GM18909 (cell line): ENCODE results near the gene PNPLA1.

Experiments used
- ATAC-seq: cut with Tn5 transposase; IDR thresholded peaks from one replicate; pipeline ENCODE4 v1.9.1; 2021; ENCODE audit warnings: mild to moderate bottlenecking; ENCODE audit not compliant: unreplicated experiment, poor library complexity

The PNPLA1 gene

DNA sequence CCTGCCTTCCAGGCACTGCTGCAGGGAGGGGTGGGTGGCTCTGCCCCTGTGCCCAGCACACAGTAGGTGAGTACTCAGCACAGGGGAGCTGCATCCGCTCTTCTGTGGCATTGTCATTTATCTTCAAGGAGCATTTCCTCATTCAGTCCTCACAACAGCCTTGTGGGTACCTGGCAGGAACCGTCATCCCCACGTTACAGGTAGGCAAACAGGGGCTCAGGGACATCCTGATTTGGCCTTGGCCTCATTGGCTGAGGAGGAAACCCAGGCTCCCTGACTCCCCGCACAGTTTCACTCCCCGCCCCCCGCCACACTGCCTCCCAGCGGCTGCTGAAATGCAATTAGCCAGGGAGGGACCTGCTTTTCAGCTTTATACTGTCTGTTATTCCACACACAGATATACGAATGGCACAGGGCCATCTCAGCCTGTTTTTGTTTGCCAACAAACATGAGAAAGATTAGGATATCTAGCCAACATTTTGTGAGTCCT lies 24.2 kb upstream of the PNPLA1 start:
- no peak for ATAC-seq

DNA sequence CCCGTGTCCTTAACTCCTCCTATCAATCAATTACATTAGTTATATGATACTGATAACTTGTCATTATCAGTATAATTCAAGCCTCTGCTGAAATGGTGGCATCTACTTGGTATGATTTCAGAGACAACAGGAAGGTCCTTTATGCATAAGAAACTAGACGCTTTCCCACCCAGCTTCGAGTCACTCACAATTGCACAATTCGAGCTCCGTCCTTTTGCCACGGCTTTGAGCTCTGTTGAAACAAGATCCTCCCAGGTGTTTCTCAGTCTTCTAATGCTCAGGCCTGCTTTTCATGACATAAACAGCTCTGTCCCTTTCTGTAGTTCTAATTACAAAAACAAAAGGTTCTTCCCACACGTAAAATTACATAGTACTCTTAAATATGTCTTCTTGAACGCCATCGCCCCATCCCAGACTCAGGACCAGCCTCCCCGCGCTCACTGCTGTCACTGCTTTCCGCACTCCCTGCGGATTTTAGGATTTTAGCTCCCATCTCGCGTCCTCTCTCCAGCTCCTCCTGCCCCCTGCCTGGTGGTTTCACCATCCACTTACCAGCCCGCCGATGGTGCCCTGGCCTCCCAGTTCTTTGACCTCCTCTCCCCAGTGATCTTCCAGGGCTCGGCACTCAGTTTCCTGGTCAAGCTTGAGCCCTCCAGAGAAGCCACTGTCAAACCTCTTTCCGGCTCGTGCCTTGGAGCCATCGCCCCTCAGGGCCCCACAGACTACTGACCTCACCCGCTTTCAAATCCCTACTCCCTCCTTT lies 23.2 kb upstream of the PNPLA1 start:
- ATAC-seq, result no peak

DNA sequence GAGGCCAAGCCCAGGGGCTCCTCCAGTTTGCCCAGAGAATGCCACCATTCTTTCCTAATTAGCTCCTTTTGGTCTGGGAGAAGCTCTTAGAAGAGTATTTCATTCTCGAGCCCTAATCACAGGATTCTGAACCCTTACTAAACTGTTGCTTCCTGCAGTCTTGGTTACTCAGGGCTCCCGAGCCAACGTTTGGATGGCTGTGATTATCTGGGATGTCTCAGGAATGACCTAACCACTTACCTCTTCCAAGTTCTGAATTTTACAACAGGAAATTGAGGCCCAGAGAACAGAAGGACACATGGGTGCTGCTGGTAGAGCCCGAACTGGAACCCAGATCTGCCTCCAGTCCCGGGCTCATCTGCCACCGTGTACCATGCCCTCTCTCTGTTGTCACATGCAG lies 22.2 kb upstream of the PNPLA1 start:
- ATAC-seq, result no peak

DNA sequence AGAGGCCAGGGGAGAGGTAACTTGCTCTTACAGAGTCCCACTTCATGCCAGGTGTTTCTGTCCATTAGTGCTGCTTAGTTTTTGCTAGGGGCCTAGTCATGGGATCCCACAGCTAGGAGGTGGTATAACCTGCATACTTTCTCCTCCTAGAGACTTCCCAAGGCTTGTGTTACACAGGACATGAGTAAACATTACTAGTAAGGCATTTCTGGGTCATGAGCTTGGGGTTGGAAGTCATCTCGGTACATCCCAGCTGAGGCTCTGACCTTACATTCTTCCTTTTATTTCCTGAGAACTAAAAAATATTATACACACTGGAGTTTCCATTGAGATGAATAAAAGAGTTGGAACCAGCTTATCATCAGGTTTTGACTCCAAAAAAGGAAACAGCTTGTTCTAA lies 20.9 kb upstream of the PNPLA1 start:
- no peak for ATAC-seq

DNA sequence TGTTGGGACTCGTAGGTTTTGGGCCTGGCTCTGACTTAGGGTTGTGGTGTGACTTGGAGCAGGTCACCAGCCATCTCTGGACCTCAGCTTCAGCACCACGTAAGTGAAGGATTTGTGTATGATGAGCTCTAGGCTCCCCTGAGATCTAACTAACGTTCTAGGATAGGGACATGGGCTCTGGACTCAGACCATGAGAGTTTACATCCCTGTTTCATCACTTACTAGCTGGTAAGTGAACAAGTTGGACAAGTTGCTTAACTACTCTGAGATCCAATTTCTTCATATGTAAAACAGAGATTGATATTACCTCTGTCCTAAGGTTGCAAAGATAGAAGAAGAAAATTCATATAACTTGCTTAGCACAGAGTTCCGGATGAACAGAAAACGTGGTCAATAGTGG lies 20.3 kb upstream of the PNPLA1 start:
- no peak for ATAC-seq

DNA sequence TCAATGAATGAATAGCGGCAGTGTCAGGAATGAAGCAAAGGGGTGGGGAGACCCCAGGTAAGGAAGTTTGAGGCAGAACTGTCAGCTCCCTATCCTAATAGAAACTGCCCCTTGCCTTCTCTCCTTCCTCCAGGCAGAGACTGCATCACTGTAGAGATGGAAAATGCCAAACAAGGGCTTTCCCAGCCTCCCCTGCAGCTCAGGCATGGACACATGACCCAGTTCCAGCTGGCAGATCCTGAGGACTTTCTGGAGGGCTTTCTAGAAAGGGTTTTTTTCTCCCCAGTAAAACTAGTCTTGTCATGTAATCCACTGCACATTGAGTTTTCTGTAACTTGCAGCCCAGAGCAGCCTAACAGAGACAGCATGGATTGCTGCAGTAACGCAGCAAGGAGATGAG lies 17.9 kb upstream of the PNPLA1 start:
- no peak for ATAC-seq

DNA sequence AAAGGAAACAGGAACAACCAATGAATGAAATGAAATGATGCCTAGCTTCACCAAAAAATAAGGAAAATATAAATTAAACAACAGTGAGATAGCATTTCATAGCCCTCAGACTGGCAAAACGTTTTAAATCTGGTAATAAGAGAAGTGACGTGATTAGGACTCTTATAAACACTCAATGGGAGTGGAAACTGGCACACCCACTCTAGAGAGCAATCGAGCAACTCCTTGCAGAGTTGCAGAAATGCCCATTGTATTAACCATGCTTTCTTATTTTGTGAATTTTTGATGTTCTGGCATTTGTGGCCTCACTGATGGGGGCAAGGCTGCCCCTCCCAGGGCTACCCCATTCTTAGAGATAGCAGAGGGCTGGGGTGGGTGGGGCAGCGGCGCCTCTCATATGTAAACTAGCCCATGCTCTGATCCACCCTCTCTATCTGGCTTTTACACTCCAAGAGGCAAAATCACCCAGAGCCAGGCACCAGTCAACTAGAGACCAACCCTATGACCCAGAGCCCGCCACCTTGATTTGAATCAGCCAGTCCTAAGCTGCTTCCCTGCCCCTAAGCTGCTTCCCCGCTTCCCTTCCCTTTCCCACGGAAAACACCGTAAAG lies 6.4 kb upstream of the PNPLA1 start:
- ATAC-seq, result no peak

DNA sequence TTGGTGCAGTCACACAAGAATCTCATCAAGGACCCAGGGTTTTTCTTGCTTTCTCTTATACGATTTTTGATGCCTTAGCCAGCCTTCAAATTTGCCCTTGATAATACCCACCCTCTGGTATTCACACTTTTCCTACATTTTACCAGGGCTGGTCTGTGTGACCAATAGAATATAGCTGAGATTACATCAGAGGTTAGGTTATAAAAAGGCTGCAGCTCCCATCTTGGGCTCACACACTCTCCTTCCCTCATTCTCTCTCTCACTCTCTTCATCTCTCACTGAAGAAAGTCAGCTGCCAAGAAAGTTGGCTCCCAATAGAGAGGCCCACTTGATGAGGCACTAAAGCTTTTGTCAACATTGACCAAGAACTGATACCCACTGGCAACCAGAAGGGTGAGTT lies 4.1 kb upstream of the PNPLA1 start:
- no peak for ATAC-seq

DNA sequence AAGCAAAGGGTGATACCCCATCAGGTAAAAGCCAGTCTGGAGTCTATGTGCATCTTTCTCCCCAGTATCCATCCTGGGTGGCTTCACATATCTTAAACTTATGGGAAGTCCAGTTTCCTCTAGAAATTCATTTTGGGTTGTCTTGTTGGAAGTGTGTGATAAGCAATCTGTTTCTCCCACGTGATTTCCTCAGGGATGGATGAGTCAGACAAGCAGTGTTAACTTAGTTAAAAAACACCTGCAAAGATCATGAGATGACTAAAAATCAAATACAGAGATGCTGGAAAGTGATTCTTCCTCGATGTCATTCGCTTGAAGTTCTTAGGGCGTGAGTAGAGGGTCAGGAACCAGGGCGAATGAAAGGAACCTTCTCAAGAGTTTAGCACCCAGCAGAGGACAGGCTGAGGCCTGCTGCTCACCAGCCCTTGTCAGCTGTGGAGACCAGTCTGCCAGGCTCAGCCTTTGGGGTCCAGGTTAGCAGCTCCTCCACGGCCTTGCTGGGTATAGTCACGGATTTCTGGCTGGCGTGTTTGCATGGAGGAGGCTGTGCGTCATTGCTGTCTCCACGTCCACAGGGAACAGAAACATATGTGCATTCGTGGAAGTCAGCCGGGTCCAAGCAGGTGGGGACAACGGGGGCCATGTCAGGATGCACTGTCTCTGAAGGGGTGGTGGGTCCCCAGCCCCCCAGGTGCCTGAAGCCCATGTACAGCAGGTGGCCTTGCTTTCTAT lies 2.8 kb upstream of the PNPLA1 start:
- ATAC-seq, result no peak

DNA sequence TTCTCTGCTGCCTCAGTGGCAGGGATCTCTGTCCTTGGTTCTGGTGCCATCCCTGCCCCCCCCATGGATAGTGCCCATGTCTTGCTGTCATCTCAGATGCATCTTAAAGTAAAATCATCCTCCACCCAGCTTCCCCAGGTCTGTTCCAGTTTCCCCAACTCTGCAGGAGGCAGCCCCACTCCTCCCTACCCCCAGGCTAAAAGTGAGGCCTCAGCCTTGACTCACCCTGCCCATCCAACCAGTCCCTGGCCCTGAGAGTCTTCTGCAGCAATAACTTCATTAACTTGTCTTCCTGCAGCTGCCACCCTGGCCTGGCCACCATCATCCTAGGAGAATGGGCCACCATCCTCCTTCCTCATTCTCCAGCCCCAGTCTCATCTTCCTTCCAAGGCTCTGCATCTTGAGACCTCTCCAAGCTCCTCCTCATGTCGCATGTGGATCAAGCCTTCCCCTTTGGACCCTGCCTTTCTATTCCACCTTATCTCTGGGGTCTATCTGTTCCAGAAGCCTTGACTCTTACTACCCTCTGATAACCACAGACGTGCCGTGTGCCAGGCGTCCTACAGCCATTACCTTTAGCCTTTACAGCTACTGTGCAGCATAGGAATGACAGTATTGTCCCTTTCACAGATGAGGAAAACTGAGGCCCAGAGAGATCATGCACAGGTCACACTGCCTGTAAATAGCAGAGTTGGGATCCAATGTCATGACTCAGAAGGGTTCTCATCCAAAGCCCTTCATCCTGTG lies 2.0 kb upstream of the PNPLA1 start:
- ATAC-seq, result no peak

DNA sequence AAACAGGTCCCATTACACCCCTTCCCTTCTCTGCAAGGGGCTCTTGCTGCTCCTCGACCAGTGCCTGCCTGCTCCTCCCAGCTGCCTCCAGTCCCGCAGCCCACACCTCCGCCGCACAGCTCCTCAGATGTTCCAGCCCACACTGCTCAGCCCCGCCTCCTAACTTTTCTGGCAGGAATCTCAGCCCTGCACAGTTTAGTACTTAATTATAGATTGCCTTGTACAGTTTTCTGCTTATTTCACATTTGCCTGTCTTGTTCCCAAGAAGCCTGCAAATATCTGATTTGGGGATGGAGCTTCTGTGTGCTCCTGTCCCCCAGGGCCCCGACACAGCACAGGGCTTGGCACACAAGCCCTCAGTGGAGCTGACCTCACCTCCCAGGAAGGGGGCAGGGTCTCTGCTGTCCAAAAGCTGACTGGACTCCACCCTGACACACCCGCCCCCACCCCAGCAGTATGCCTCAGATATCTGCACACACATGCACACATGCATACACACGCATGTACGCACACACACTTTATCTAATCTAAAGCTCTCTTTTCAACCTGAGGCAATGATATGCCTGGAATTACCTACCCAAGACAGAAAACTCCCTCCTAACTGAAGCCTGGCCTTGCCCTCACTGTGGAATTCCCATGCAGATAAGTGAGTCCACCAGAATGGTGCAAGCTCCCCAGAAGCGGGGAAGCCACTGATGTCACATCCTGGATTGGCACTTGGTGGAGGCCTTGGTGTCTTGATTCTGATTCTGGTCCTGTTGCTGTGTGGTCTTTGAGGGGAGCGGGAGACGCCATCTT lies 1.2 kb upstream of the PNPLA1 start:
- ATAC-seq, result no peak

DNA sequence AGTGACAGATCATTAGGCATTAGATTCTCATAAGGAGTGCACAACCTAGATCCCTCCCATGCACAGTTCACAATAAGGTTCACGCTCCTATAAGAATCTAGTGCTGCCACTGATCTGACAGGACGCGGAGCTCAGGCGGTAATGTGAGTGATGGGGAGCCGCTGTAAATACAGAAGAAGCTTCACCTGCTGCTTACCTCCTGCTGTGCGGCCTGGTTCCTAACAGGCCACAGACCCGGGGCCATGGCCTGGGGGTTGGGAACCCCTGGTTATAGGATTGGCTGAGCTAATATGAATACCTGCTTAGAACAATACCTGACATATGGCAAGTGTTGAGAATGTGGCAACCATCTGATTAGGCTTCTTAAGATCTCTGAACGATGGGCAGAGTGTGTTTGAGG lies 2.4 kb downstream of the PNPLA1 start:
- no peak for ATAC-seq

DNA sequence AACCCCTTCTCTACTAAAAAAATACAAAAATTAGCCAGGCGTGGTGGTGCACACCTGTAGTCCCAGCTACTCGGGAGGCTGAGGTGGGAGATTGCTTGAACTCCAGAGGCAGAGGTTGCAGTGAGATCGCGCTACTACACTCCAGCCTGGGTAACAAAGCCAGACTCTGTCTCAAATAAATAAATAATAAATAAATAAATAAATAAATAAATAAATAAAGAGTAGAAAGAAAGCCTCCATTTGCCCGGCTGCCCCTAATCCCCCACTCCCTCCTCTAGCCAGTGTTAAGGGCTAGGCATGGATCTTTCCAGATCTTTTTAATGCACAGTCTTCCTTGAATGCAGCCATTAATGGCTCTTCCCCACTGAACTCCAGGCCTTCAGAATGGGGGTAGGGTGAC lies 3.2 kb downstream of the PNPLA1 start:
- ATAC-seq, result no peak

DNA sequence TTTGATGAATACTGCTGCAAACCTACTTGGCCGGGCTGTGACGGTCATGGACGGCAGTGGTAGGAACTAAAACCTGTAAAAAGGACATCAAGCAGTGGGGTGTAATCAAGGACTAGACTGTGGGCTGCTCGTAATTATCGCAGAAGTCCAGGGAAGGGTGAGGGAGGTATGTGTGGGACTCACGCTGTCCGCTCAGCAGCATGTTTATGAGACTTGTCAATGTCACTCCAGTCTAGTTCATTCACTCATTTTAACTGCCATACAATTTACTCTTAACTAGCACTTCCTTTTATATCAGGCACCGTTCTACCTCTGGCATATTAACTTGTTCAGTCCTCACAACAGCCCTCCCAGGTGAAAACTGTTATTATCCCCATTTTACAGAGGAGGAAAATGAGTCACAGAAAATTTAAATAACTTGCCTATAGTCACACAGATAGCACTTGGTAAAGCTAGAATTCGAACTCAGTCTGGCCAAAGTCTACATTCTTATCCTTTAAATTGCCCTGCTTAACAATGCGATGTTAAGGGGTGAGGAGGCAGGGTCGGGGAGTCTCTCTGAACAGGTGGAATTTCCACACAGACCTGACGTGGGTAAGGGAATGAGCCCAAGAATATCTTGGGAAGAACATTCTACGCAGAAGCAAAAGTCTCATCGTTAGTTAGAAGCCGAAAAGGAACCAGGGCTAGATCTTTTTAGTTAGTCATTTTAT lies 4.1 kb downstream of the PNPLA1 start:
- no peak for ATAC-seq

DNA sequence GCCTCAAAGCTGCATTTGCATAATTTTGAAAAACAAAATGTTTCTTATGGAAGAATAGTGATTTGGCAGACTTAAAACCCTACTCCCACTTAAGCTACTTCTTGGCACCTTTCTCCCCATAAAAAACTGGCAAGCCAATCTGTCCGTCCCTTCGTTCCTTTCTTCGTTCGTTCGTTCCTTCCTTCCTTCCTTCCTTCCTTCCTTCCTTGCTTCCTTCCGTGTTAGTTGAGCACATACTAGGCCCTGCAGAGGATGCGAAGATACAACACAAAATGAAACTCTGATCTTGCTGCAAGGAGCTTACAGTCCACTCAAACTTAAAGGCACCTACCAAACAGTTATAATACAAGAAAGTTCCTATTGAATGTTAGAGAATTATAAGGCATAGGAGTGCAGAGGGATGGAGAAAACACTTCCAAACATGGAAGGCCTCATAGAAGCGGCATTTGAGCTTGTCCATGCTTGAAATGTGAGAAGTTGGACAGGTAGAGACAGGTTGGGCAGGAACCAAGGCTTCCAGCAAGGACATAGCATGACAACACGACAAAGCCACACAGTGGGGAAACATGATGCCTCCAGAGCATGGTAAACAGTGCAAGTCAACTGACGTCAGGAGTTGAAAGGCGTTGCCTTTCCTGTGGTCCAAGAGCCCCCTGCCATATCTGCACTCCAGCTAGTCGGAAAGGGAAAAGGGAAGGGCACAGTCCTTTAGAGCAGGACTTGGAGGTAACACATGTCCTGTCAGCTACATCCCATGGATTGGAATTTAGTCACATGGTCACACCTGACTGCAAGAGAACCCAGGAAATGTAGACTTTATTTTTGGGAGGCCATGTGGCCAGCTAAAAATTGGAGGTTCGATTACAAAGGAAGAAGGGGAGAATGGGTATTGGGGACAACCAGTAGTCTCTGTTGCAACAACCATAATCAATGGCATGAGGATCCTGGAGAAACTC lies 7.0 kb downstream of the PNPLA1 start:
- ATAC-seq, result no peak

DNA sequence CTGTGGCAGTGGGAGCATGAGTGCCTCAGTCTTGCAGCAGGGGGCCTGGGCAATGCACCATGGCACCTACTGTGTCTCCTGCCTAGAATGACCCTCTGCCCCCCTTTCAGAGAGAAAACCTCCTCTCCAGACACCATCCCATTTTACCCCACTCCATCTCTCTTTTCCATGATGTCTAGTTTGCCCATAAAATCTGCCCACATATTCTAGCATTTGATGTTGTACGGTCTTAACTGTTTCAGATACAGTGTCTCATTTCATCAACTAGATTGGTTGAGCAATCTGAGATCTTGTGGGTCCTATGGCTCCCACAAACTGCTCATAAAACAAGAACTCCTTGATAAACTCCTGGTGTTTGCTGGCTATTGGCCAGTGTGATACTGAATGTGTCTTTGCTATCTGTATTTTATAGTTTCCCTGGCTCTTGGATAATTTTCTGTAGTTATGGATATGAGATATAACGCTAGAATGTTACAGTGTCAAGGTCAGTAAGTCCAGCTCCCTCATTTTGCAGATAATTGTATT lies 8.1 kb downstream of the PNPLA1 start:
- no peak for ATAC-seq

DNA sequence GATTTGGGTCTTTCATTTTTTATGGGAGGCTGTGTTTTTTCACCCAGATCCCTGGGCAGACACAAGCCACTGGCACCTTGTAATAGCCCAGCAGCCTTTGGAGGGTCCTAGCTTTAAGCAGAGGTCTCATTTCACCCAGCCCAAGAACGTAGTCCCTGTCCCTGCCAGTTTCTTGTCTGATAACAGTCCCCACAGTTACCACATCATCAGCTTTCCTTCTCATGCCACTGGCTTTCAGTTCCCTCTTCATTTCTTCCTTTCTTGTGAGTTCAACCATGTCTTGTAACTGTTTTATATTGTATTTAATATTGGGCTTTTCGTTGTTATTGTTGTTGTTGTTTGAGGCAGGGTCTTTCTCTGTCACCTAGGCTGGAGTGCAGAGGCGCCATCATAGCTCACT lies 10.6 kb downstream of the PNPLA1 start:
- ATAC-seq, result no peak

DNA sequence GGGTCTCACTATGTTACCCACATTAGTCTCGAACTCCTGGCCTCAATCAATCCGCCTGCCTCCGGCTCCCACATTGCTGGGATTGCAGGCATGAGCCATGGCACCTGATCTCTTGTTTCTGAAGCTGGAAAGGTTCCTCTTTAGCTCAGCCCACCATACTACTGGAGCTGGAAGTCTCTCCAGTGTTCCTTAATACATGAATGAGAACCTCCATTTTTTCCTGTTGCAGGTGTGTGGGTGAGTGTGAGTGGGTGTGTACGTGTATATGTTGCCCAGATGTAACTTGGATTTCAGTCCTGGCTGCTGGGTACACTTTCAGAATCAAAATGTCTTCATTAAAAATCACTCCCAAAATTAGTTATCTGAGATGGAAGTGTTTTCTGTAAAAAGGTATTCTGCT lies 11.1 kb downstream of the PNPLA1 start:
- no peak for ATAC-seq
